H1 (cell line): Measurements from ENCODE around the gene TRDMT1. TPM values are rescaled to one million over a fixed set of nuclear protein-coding genes. Genes with fewer than 3 reads are reported as not detected.

Experiments
- CTCF ChIA-PET: fragments of 300-600 bp; sonication (Branson Sonifier 250); formaldehyde crosslinking; loops from one replicate; lab custom pipeline; 2021; ENCODE audit not compliant: partially characterized antibody; lab: Charles Lee
- POLR2A ChIA-PET: fragments of 300-600 bp; sonication (Branson Sonifier 250); formaldehyde crosslinking; loops from one replicate; lab custom pipeline; 2021; ENCODE audit warnings: inconsistent platforms; ENCODE audit not compliant: partially characterized antibody; lab: Charles Lee
- DNase-seq, 2 experiments: peaks; one replicate each; pipeline versions ENCODE4 v3.0.0 to v3.0.0-alpha.2; 2010 to 2022; ENCODE audit warnings: low spot score in 2 of 2, low read depth in 1 of 2, mixed read lengths in 1 of 2
- FAIRE-seq: peaks from 2 replicates; lab custom pipeline; 2011; peaks lifted over from hg19 to GRCh38; lab: Jason Lieb, UNC
- H2AFZ ChIP-seq: 2 replicates; pipeline ENCODE4 v1.8.1; 2012; ENCODE audit warnings: low read length, inconsistent platforms
- H2AK5ac ChIP-seq: 2 replicates; pipeline ENCODE4 v1.6.1; 2013; ENCODE audit warnings: low read depth, low read length
- H2BK120ac ChIP-seq: replicated peaks from 2 replicates; pipeline ENCODE3; 2013; ENCODE audit warnings: low read depth, low read length, inconsistent platforms
- H2BK12ac ChIP-seq: 2 replicates; pipeline ENCODE4 v1.6.1; 2013; ENCODE audit warnings: low read depth, low read length
- H2BK15ac ChIP-seq: 2 replicates; pipeline ENCODE4 v1.6.1; 2013; ENCODE audit warnings: low read length
- H2BK20ac ChIP-seq: 2 replicates; pipeline ENCODE4 v1.6.1; 2013; ENCODE audit warnings: low read length
- H2BK5ac ChIP-seq: 2 replicates; pipeline ENCODE4 v1.6.1; 2013; ENCODE audit warnings: low read depth, low read length
- H3K14ac ChIP-seq: 2 replicates; pipeline ENCODE4 v1.6.1; 2013; ENCODE audit warnings: inconsistent platforms; ENCODE audit not compliant: insufficient read length
- H3K18ac ChIP-seq: 2 replicates; pipeline ENCODE4 v1.6.1; 2013; ENCODE audit warnings: low read length; ENCODE audit errors: extremely low read depth
- H3K23ac ChIP-seq: 2 replicates; pipeline ENCODE4 v1.6.1; 2013; ENCODE audit warnings: inconsistent platforms; ENCODE audit not compliant: insufficient read length
- H3K23me2 ChIP-seq: 2 replicates; pipeline ENCODE4 v1.6.1; 2013; ENCODE audit warnings: low read depth, low read length
- H3K27ac ChIP-seq: 2 replicates; pipeline ENCODE4 v1.6.1; 2011; ENCODE audit warnings: low read depth, low read length, inconsistent platforms
- H3K27me3 ChIP-seq, 4 experiments: replicated peaks in 1 of 4; 1 replicate in 1 of 4; 2 replicates in 3 of 4; pipeline versions ENCODE4 v1.6.1 to v1.8.1; 2011 to 2013; ENCODE audit warnings: low read length in 3 of 4, mild to moderate bottlenecking in 3 of 4, inconsistent platforms in 2 of 4, mixed read lengths in 2 of 4, moderate library complexity in 1 of 4; ENCODE audit not compliant: control insufficient read depth in 3 of 4, insufficient read depth in 3 of 4; ENCODE audit errors: extremely low read depth in 1 of 4
- H3K36me3 ChIP-seq, 4 experiments: 2 replicates each; pipeline versions ENCODE4 v1.6.1 to v1.8.1; 2011 to 2013; ENCODE audit warnings: mild to moderate bottlenecking in 4 of 4, low read length in 3 of 4, moderate library complexity in 2 of 4, control low read depth in 1 of 4, inconsistent platforms in 1 of 4; ENCODE audit not compliant: insufficient read depth in 4 of 4, control insufficient read depth in 2 of 4
- H3K4ac ChIP-seq: replicated peaks from 2 replicates; pipeline ENCODE3; 2013; ENCODE audit warnings: low read length, low read depth, mixed read lengths, inconsistent platforms; ENCODE audit not compliant: insufficient read length
- H3K4me1 ChIP-seq, 4 experiments: replicated peaks in 1 of 4; 1 replicate in 1 of 4; 2 replicates in 3 of 4; pipeline versions ENCODE4 v1.6.1 to v1.8.1; 2011 to 2013; ENCODE audit warnings: low read length in 3 of 4, inconsistent platforms in 2 of 4, mixed read lengths in 1 of 4; ENCODE audit not compliant: insufficient read depth in 4 of 4, control insufficient read depth in 3 of 4
- H3K4me2 ChIP-seq, 2 experiments: 2 replicates each; pipeline versions ENCODE4 v1.6.1 to v1.8.1; 2011 to 2013; ENCODE audit warnings: low read depth in 2 of 2, low read length in 2 of 2, control low read depth in 1 of 2, inconsistent platforms in 1 of 2, mild to moderate bottlenecking in 1 of 2; ENCODE audit not compliant: insufficient read depth in 1 of 2
- H3K4me3 ChIP-seq, 4 experiments: fragments of 200-600, 300-600 bp in 1 of 4; sonication (generic), shearing (Covaris generic), sonication (Bioruptor Twin) in 1 of 4; 2 replicates each; pipeline versions ENCODE4 v1.5.1 to v1.8.1; 2011 to 2016; ENCODE audit warnings: low read length in 4 of 4, low read depth in 3 of 4, control low read depth in 2 of 4, inconsistent platforms in 2 of 4, mild to moderate bottlenecking in 2 of 4, mixed read lengths in 1 of 4, moderate library complexity in 1 of 4; ENCODE audit not compliant: insufficient read depth in 2 of 4; ENCODE audit errors: extremely low read depth in 1 of 4
- H3K56ac ChIP-seq: replicated peaks from 2 replicates; pipeline ENCODE3; 2013; ENCODE audit warnings: low read depth, mild to moderate bottlenecking, mixed read lengths, low read length, inconsistent platforms; ENCODE audit not compliant: insufficient read length
- H3K79me1 ChIP-seq: 2 replicates; pipeline ENCODE4 v1.6.1; 2013; ENCODE audit warnings: low read depth, low read length, control low read depth
- H3K79me2 ChIP-seq, 2 experiments: 2 replicates each; pipeline versions ENCODE4 v1.6.1 to v1.8.1; 2012 to 2013; ENCODE audit warnings: low read length in 2 of 2, mild to moderate bottlenecking in 2 of 2, inconsistent platforms in 1 of 2; ENCODE audit not compliant: insufficient read depth in 2 of 2, control insufficient read depth in 1 of 2
- H3K9ac ChIP-seq, 4 experiments: replicated peaks in 1 of 4; 1 replicate in 1 of 4; 2 replicates in 3 of 4; pipeline versions ENCODE4 v1.6.1 to v1.8.1; 2011 to 2013; ENCODE audit warnings: low read depth in 3 of 4, low read length in 3 of 4, control low read depth in 2 of 4, mild to moderate bottlenecking in 2 of 4, moderate library complexity in 2 of 4, inconsistent platforms in 1 of 4; ENCODE audit errors: extremely low read depth in 1 of 4
- H3K9me3 ChIP-seq, 2 experiments: 2 replicates each; pipeline versions ENCODE4 v1.6.1 to v1.8.1; 2012 to 2013; ENCODE audit warnings: mild to moderate bottlenecking in 2 of 2, moderate library complexity in 2 of 2, control low read depth in 1 of 2, inconsistent platforms in 1 of 2, low read depth in 1 of 2, low read length in 1 of 2, mixed read lengths in 1 of 2; ENCODE audit not compliant: insufficient read depth in 2 of 2
- H4K20me1 ChIP-seq, 2 experiments: replicated peaks in 1 of 2; 2 replicates each; pipeline versions ENCODE3 to v1.8.1; 2011 to 2013; ENCODE audit warnings: inconsistent platforms in 2 of 2, low read length in 2 of 2, mild to moderate bottlenecking in 1 of 2; ENCODE audit not compliant: insufficient read depth in 2 of 2, control insufficient read depth in 1 of 2
- H4K5ac ChIP-seq: 2 replicates; pipeline ENCODE4 v1.6.1; 2013; ENCODE audit warnings: low read length, low read depth, mixed read lengths, inconsistent platforms; ENCODE audit not compliant: insufficient read length
- H4K8ac ChIP-seq: 2 replicates; pipeline ENCODE4 v1.8.0; 2013; ENCODE audit warnings: mild to moderate bottlenecking, moderate library complexity, low read length, inconsistent platforms; ENCODE audit not compliant: insufficient read depth; ENCODE audit errors: extremely low read depth
- H4K91ac ChIP-seq: replicated peaks from 2 replicates; pipeline ENCODE3; 2013; ENCODE audit warnings: low read length, mixed read lengths, inconsistent platforms; ENCODE audit not compliant: insufficient read length
- SIX5 ChIP-seq: IDR thresholded peaks from 2 replicates; pipeline ENCODE4 v1.6.1; 2011; ENCODE audit warnings: mild to moderate bottlenecking, low read depth, low read length
- WGBS, 2 experiments: shearing (Covaris generic) in 1 of 2; methylation state at CpG; one replicate each; pipeline versions ENCODE4 v1.1.6 to v1.1.7; 2013 to 2015; ENCODE audit warnings: low lambda C conversion rate in 2 of 2, mixed read lengths in 2 of 2, inconsistent platforms in 1 of 2, low coverage in 1 of 2, missing lambda C conversion rate in 1 of 2; ENCODE audit not compliant: insufficient replicate concordance in 2 of 2, insufficient coverage in 1 of 2, insufficient read length in 1 of 2; ENCODE audit errors: extremely low coverage in 1 of 2, missing lambda C conversion rate in 1 of 2; 5-methylcytosine and 5-hydroxymethylcytosine counted together
- polyA plus RNA-seq, 7 experiments: library from polyadenylated mRNA; depleted of rRNA in 3 of 7; stranded (reverse) in 5 of 7; unstranded in 2 of 7; fragments of >200 nt in 5 of 7; fragments of 200-250 nt in 2 of 7; gene quantifications; 1 replicate in 5 of 7; 2 replicates in 1 of 7; 4 replicates in 1 of 7; pipeline versions ENCODE4 v1.2.1 to v1.2.3, GENCODE V29; 2011 to 2013; ENCODE audit warnings: missing spikeins in 2 of 7, mixed read lengths in 2 of 7
- total RNA-seq: library from RNA; stranded (reverse); fragmentation: NEBNext Ultra II Directional; extraction: Animal tissue kit (Norgen Biotek cat#: 25700); gene quantifications from 2 replicates; pipeline ENCODE4 v1.2.1, GENCODE V29; 2021
- TF ChIP-seq, protein P1 (sequence below): IDR thresholded peaks from 2 replicates; pipeline ENCODE4 v1.6.1; 2011; ENCODE audit warnings: low read depth, mild to moderate bottlenecking, low read length; ENCODE audit not compliant: insufficient read depth

TRDMT1 gene
- total and polyA plus RNA-seq, 2 of the 8 experiments (the other 6 are each of a cell fraction or from before 2014, with no cell fraction given): 7.4 to 21.4 TPM

DNA sequence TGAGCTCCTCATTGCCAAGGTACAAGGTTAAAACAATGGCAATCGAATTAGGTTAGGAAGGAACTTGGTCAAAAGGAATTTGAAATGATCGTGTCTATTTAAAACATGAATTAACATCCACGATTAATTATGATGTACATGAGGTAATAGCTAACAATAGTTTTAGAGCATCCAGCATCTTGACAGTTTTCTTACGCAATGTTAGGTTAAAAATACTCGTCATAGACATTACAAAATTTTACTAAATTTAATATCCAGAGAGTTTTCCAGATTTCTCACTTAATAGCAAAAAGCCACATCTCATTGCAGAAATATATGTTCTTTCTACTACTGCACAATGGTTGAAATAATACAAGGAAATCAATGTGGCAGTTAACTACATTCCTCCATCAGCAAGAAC, 94.5 kb downstream of the TRDMT1 start:
- no peak overlapping the region for H2BK120ac ChIP-seq
- no peak overlapping the region for H2AFZ ChIP-seq
- no peak overlapping the region for H3K4ac ChIP-seq
- H3K79me1 ChIP-seq: no peaks in the 10 kb centered on the region
- no peak for DNase-seq
- FAIRE-seq: no peak
- H3K56ac ChIP-seq: no peak overlapping the region
- no peaks in the 10 kb centered on the region for H3K79me2 ChIP-seq
- H3K18ac ChIP-seq: no peak overlapping the region
- no peak overlapping the region for H3K4me3 ChIP-seq
- no peaks in the 10 kb centered on the region for H3K4me1 ChIP-seq
- H4K8ac ChIP-seq: no peak overlapping the region
- H2BK20ac ChIP-seq: no peak overlapping the region
- no peaks in the 10 kb centered on the region for H4K20me1 ChIP-seq
- no peak overlapping the region for H3K9ac ChIP-seq
- H2BK12ac ChIP-seq: no peak overlapping the region
- H2BK5ac ChIP-seq: no peak overlapping the region
- no peak overlapping the region for H2BK15ac ChIP-seq
- CTCF ChIA-PET: interaction anchor here (1.0 to 1.3 kb wide), 2 partner anchors 19 to 22 kb away, joined by 4 read pairs; no protein-coding TSS in a partner anchor
- no peaks in the 10 kb centered on the region for H3K9me3 ChIP-seq
- no peak overlapping the region for H3K23ac ChIP-seq
- no peak for TF ChIP-seq SIX5
- TF ChIP-seq, protein P1, sequence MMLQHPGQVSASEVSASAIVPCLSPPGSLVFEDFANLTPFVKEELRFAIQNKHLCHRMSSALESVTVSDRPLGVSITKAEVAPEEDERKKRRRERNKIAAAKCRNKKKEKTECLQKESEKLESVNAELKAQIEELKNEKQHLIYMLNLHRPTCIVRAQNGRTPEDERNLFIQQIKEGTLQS: no peak
- TF ChIP-seq, all 59 proteins: peak for 0
- Histone ChIP-seq H3K4me2 (no peak overlapping the region), H4K5ac (no peak overlapping the region), H3K27me3 (no peaks in the 10 kb centered on the region), H3K36me3 (no peaks in the 10 kb centered on the region), H3K23me2 (no peaks in the 10 kb centered on the region), H4K91ac (no peak overlapping the region), H2AK5ac (no peak overlapping the region), H3K14ac (no peak overlapping the region), H3K27ac (no peak overlapping the region)
- POLR2A ChIA-PET: no interaction called here
- WGBS, 2 experiments: 93% methylated on average over 5 of the region's 5 CpGs; no CpG with 5 or more reads in 1 of the 2 experiments
